ENCODE results near the gene DNAJC5.
"Not testable (repeated sequence)": the region's sequence is repeated elsewhere in the genome, so short reads cannot be mapped to it uniquely, and the experiment has no call there.

The DNAJC5 gene, protein sequence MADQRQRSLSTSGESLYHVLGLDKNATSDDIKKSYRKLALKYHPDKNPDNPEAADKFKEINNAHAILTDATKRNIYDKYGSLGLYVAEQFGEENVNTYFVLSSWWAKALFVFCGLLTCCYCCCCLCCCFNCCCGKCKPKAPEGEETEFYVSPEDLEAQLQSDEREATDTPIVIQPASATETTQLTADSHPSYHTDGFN

GRCh38 chr20:63894358-63895201, at the start of gene DNAJC5:
DNAJC5 (plus strand) TSS chr20:63895126; CDS start chr20:63928346, 33,220 bp downstream.
- peak; percentile 85 to 94 for DNase-seq

- DNase-seq: peak in 1 of 2 experiments; percentile 31
These were observed 48.7 kb upstream of the DNAJC5 start for GRCh38 chr20:63846128-63846771.

GRCh38 chr20:63846888-63847236, 48.1 kb upstream of the DNAJC5 start:
- DNase-seq: no peak

- DNase-seq: peak in 1 of 2 experiments; percentile 21
These were observed 47.5 kb upstream of the DNAJC5 start for GRCh38 chr20:63847237-63848002.

DNA sequence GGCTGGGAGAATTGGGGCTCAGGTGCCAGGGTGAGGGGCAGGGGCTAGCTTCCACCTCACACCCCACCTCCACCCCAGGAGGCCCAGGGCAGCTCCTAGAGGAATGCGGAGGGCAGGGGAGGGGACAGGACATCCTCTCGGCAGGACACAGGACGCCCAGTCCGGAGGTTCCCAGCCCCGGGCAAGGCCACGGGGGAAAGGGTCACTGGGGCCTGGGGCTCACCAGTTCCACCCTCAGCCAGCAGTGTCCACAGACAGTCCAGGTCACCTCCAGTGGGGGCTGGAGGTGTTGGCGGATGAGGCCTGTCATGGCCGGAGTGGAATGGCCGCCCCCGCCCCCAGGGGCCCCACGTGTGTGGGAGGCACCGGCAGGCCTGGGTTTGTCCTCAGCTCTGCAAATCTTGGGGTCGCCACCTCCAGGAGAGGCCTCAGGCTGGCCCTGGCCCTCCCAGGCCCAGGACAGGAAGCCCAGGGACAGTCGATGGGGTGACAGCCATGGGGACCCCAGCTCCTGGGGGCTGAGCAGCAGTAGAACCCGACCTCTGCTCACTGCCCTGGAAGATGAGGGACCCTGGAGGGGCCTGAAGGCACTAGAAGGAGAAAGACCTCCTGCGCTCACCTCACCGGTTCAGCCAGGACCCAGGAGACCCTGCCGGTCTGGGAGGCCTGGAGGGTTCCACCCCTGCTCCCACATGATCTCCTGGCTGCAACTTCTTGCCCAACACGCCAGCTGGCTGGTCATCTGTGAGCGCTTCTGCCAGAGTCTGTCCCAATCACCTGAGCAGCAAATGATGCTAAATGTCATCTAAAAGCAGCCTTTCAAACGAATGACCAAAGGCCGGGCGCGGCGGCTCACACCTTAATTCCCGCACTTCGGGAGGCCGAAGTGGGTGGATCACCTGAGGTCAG, 46.7 kb upstream of the DNAJC5 start:
- no peak for DNase-seq

DNA sequence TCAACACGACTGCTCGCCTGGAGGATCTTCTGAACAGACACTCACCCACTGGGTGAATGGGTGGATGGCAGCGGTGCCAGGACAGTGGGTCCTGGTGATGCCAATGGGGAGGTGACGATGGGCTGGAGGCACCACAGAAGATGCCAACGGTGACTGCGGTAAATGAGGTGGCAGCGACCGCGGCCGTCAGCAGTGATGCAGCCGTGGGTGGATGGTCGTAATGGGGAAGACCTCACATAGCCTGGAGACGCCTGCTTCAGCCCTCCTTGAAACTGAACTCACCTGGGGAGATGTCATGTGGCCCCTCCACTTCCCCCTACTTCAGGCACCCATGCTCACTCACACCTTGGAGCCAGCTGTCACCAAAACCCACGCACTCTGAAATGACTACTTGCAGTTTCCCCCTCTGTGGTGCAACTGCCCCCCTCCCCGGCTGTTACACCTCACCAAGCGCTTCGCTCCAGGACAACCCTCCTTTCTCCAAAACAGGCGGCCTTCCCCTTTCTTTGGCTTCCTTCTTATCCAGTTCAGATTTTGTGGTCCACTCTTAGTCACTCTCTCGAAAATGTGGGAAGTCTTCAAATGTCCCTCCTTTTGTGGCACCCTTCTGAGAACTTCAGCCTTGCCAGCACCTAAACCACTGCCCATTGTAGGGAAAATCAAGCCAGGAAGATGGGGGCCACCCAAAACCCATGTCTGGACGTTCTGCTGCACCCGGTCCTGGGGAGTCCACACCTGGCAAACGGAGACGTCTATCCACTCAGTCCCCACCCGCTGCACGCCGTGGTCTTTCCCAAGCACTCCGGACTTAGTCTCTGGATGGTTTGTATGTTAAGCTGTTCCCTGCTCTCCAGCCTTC, 44.0 kb upstream of the DNAJC5 start:
- no peak for DNase-seq

DNA sequence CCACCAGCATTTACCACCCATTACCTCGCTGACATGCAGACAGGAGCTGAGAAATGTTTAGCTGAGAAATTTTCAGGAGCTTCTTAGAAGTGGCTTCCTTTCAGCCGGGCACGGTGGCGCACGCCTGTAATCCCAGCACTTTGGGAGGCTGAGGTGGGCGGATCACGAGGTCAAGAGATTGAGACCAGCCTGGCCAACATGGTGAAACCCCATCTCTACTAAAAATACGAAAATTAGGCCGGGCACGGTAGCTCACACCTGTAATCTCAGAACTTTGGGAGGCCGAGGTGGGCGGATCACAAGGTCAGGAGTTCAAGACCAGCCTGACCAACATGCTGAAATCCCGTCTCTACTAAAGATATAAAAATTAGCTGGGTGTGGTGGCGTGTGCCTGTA, 43.4 kb upstream of the DNAJC5 start:
- DNase-seq: not testable (repeated sequence)

DNA sequence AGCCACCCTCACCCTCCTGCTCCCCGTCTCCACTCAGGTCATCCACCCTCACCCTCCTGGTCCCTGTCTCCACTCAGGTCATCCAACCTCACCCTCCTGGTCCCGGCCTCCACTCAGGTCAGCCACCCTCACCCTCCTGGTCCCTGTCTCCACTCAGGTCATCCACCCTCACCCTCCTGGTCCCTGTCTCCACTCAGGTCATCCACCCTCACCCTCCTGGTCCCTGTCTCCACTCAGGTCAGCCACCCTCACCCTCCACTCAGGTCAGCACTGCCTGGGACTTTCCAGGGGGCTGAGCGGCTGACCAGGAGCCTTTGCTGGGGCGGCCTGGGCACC, 41.2 kb upstream of the DNAJC5 start:
- DNase-seq: not testable (repeated sequence)

GRCh38 chr20:63854069-63854765, 40.7 kb upstream of the DNAJC5 start:
- no peak for DNase-seq

GRCh38 chr20:63854766-63855362, 40.1 kb upstream of the DNAJC5 start:
- no peak for DNase-seq

DNA sequence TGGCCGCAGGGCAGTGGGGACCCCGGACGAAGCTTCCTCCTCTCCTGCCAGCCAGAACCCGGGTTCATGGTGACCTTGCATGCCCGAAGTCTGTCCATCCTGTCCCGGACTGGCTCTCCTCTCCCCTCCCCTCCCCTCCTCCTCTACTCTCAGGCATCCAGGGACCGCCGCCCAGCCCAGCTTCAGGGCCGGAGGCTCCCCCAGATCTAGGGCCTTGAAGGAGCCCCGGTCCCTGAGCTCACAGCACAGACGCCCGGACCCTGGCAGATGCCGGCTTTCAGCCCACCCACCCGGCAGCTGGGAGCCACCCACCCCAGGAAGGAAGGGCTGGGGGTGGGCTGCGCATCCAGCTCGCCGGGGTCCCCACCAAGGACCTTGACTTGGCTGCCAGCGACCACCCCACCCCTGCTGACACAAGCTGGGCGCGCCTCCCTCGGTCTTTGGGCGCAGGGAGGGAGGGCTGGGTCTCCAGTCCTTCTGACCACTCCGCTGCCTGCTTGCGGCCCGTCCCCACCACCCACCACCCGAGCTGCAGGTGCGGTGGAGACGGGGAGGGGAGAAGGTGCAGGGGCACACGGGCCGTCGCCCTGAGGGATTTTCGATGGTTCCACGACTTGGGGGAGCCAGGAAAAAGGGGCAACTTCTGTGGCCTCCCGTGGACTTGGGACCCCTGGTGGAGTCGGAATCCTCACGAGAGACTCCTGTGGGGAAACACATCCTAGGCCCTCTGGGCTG, 39.4 kb upstream of the DNAJC5 start:
- DNase-seq: no peak

DNA sequence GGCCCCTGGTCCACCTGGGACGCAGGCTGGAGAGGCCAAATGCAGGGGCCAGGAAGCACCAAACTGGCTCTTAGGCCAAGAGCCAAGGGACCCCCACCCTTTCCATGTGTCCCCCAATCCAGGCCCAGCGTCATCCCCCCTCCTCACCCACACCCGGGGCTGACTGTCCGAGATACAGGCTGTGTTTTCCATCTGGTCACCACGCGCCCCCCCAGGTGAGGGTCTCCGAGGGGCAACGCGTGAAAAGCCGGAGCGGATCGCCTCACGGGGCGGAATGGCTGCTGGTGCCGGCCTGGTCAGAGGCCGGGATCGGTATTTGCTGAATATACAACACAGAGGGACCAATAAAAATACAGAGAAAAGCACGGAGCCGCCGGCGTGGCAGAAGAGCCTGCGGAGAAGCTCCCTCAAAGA, 38.8 kb upstream of the DNAJC5 start:
- DNase-seq: no peak

- DNase-seq: no peak
These were observed 37.0 kb upstream of the DNAJC5 start for GRCh38 chr20:63857764-63858392.

DNA sequence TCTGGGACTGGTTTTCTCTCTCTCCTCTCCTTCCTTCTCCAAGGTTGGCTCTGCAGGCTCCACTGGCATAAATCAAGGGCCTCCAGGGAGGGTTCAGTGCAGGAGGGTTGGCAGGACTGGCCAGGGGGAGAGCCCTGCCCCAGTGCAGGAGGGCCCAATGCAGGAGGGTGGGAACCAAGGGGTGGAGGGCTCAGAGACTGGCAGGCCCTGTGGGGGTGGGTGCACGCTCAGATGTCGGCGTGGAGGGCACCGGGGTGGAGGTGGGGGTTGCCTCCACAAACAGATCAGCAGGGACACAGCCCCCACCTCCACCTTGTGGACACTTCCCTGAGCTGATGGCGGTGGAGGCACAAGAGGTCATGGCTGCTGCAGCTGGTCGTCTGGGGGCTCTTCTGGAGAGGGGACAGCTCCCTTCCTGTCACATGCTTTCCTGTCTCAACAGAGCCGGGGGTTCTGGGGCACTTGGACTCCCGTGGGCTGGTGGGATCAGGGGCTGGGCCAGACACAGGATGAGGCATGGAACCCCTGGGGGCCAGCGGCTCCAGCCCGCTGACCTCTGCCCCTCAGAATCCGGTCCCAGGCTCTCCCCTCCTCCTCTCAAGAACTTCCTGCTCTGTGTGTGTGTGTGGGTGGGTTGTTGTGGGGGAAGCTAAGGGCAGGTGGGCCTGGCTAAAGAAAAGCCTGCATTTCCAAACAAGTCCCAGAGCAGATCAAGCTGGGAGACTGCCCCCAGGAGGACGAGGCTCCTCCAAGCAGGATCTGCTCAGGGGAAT, 36.3 kb upstream of the DNAJC5 start:
- peak in 1 of 2 experiments; percentile 35 for DNase-seq

DNA sequence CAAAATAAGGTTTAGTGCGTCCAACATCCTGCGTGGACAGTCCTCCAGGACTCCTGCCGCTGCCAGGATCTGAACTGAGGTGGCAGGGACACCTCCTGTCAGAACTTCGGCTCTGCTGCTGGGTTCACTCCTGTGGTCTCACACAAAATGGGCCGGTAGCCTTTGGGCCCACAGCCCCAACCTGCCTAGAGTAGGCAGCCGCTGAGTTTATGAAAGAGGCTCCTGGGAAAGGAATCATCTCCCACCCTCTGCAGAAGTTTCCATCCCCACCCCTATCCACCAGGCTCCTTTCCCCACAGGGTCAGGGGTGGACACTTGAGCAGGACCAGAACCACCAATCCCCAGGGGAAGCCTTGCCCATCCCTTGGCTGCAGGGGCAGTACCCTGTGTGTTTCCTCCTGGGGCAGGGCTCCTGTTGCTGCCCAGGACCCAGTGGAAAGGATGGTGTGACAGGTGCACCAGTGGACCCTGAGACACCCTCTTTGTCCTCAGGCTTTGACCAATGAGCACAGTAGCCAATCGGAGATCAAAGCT, 35.7 kb upstream of the DNAJC5 start:
- DNase-seq: no peak

GRCh38 chr20:63860325-63861051, 34.4 kb upstream of the DNAJC5 start:
- no peak for DNase-seq

GRCh38 chr20:63861365-63861934, 33.5 kb upstream of the DNAJC5 start, which contains the start of gene ABHD16B:
ABHD16B (plus strand) TSS chr20:63861498; CDS start chr20:63861541, 43 bp downstream.
- no peak for DNase-seq

Data from NCI-H524 (cell line).